H1 (cell line): ENCODE data around the gene AAR2. TPM values are rescaled to one million over a fixed set of nuclear protein-coding genes. Genes with fewer than 3 reads are reported as not detected.

ENCODE experiments used
- CTCF ChIA-PET: fragments of 300-600 bp; sonication (Branson Sonifier 250); formaldehyde crosslinking; loops from one replicate; lab custom pipeline; 2021; ENCODE audit not compliant: partially characterized antibody; lab: Charles Lee
- POLR2A ChIA-PET: fragments of 300-600 bp; sonication (Branson Sonifier 250); formaldehyde crosslinking; loops from one replicate; lab custom pipeline; 2021; ENCODE audit warnings: inconsistent platforms; ENCODE audit not compliant: partially characterized antibody; lab: Charles Lee
- DNase-seq, 2 experiments: peaks; one replicate each; pipeline versions ENCODE4 v3.0.0 to v3.0.0-alpha.2; 2010 to 2022; ENCODE audit warnings: low spot score in 2 of 2, low read depth in 1 of 2, mixed read lengths in 1 of 2
- FAIRE-seq: peaks from 2 replicates; lab custom pipeline; 2011; peaks lifted over from hg19 to GRCh38; lab: Jason Lieb, UNC
- H2AFZ ChIP-seq: 2 replicates; pipeline ENCODE4 v1.8.1; 2012; ENCODE audit warnings: low read length, inconsistent platforms
- H2AK5ac ChIP-seq: 2 replicates; pipeline ENCODE4 v1.6.1; 2013; ENCODE audit warnings: low read depth, low read length
- H2BK120ac ChIP-seq: replicated peaks from 2 replicates; pipeline ENCODE3; 2013; ENCODE audit warnings: low read depth, low read length, inconsistent platforms
- H2BK12ac ChIP-seq: 2 replicates; pipeline ENCODE4 v1.6.1; 2013; ENCODE audit warnings: low read depth, low read length
- H2BK15ac ChIP-seq: 2 replicates; pipeline ENCODE4 v1.6.1; 2013; ENCODE audit warnings: low read length
- H2BK20ac ChIP-seq: 2 replicates; pipeline ENCODE4 v1.6.1; 2013; ENCODE audit warnings: low read length
- H2BK5ac ChIP-seq: 2 replicates; pipeline ENCODE4 v1.6.1; 2013; ENCODE audit warnings: low read depth, low read length
- H3K14ac ChIP-seq: 2 replicates; pipeline ENCODE4 v1.6.1; 2013; ENCODE audit warnings: inconsistent platforms; ENCODE audit not compliant: insufficient read length
- H3K18ac ChIP-seq: 2 replicates; pipeline ENCODE4 v1.6.1; 2013; ENCODE audit warnings: low read length; ENCODE audit errors: extremely low read depth
- H3K23ac ChIP-seq: 2 replicates; pipeline ENCODE4 v1.6.1; 2013; ENCODE audit warnings: inconsistent platforms; ENCODE audit not compliant: insufficient read length
- H3K23me2 ChIP-seq: 2 replicates; pipeline ENCODE4 v1.6.1; 2013; ENCODE audit warnings: low read depth, low read length
- H3K27ac ChIP-seq: 2 replicates; pipeline ENCODE4 v1.6.1; 2011; ENCODE audit warnings: low read depth, low read length, inconsistent platforms
- H3K27me3 ChIP-seq, 4 experiments: replicated peaks in 1 of 4; 1 replicate in 1 of 4; 2 replicates in 3 of 4; pipeline versions ENCODE4 v1.6.1 to v1.8.1; 2011 to 2013; ENCODE audit warnings: low read length in 3 of 4, mild to moderate bottlenecking in 3 of 4, inconsistent platforms in 2 of 4, mixed read lengths in 2 of 4, moderate library complexity in 1 of 4; ENCODE audit not compliant: control insufficient read depth in 3 of 4, insufficient read depth in 3 of 4; ENCODE audit errors: extremely low read depth in 1 of 4
- H3K36me3 ChIP-seq, 4 experiments: 2 replicates each; pipeline versions ENCODE4 v1.6.1 to v1.8.1; 2011 to 2013; ENCODE audit warnings: mild to moderate bottlenecking in 4 of 4, low read length in 3 of 4, moderate library complexity in 2 of 4, control low read depth in 1 of 4, inconsistent platforms in 1 of 4; ENCODE audit not compliant: insufficient read depth in 4 of 4, control insufficient read depth in 2 of 4
- H3K4ac ChIP-seq: replicated peaks from 2 replicates; pipeline ENCODE3; 2013; ENCODE audit warnings: low read length, low read depth, mixed read lengths, inconsistent platforms; ENCODE audit not compliant: insufficient read length
- H3K4me1 ChIP-seq, 4 experiments: replicated peaks in 1 of 4; 1 replicate in 1 of 4; 2 replicates in 3 of 4; pipeline versions ENCODE4 v1.6.1 to v1.8.1; 2011 to 2013; ENCODE audit warnings: low read length in 3 of 4, inconsistent platforms in 2 of 4, mixed read lengths in 1 of 4; ENCODE audit not compliant: insufficient read depth in 4 of 4, control insufficient read depth in 3 of 4
- H3K4me2 ChIP-seq, 2 experiments: 2 replicates each; pipeline versions ENCODE4 v1.6.1 to v1.8.1; 2011 to 2013; ENCODE audit warnings: low read depth in 2 of 2, low read length in 2 of 2, control low read depth in 1 of 2, inconsistent platforms in 1 of 2, mild to moderate bottlenecking in 1 of 2; ENCODE audit not compliant: insufficient read depth in 1 of 2
- H3K4me3 ChIP-seq, 4 experiments: fragments of 200-600, 300-600 bp in 1 of 4; sonication (generic), shearing (Covaris generic), sonication (Bioruptor Twin) in 1 of 4; 2 replicates each; pipeline versions ENCODE4 v1.5.1 to v1.8.1; 2011 to 2016; ENCODE audit warnings: low read length in 4 of 4, low read depth in 3 of 4, control low read depth in 2 of 4, inconsistent platforms in 2 of 4, mild to moderate bottlenecking in 2 of 4, mixed read lengths in 1 of 4, moderate library complexity in 1 of 4; ENCODE audit not compliant: insufficient read depth in 2 of 4; ENCODE audit errors: extremely low read depth in 1 of 4
- H3K56ac ChIP-seq: replicated peaks from 2 replicates; pipeline ENCODE3; 2013; ENCODE audit warnings: low read depth, mild to moderate bottlenecking, mixed read lengths, low read length, inconsistent platforms; ENCODE audit not compliant: insufficient read length
- H3K79me1 ChIP-seq: 2 replicates; pipeline ENCODE4 v1.6.1; 2013; ENCODE audit warnings: low read depth, low read length, control low read depth
- H3K79me2 ChIP-seq, 2 experiments: 2 replicates each; pipeline versions ENCODE4 v1.6.1 to v1.8.1; 2012 to 2013; ENCODE audit warnings: low read length in 2 of 2, mild to moderate bottlenecking in 2 of 2, inconsistent platforms in 1 of 2; ENCODE audit not compliant: insufficient read depth in 2 of 2, control insufficient read depth in 1 of 2
- H3K9ac ChIP-seq, 4 experiments: replicated peaks in 1 of 4; 1 replicate in 1 of 4; 2 replicates in 3 of 4; pipeline versions ENCODE4 v1.6.1 to v1.8.1; 2011 to 2013; ENCODE audit warnings: low read depth in 3 of 4, low read length in 3 of 4, control low read depth in 2 of 4, mild to moderate bottlenecking in 2 of 4, moderate library complexity in 2 of 4, inconsistent platforms in 1 of 4; ENCODE audit errors: extremely low read depth in 1 of 4
- H3K9me3 ChIP-seq, 2 experiments: 2 replicates each; pipeline versions ENCODE4 v1.6.1 to v1.8.1; 2012 to 2013; ENCODE audit warnings: mild to moderate bottlenecking in 2 of 2, moderate library complexity in 2 of 2, control low read depth in 1 of 2, inconsistent platforms in 1 of 2, low read depth in 1 of 2, low read length in 1 of 2, mixed read lengths in 1 of 2; ENCODE audit not compliant: insufficient read depth in 2 of 2
- H4K20me1 ChIP-seq, 2 experiments: replicated peaks in 1 of 2; 2 replicates each; pipeline versions ENCODE3 to v1.8.1; 2011 to 2013; ENCODE audit warnings: inconsistent platforms in 2 of 2, low read length in 2 of 2, mild to moderate bottlenecking in 1 of 2; ENCODE audit not compliant: insufficient read depth in 2 of 2, control insufficient read depth in 1 of 2
- H4K5ac ChIP-seq: 2 replicates; pipeline ENCODE4 v1.6.1; 2013; ENCODE audit warnings: low read length, low read depth, mixed read lengths, inconsistent platforms; ENCODE audit not compliant: insufficient read length
- H4K8ac ChIP-seq: 2 replicates; pipeline ENCODE4 v1.8.0; 2013; ENCODE audit warnings: mild to moderate bottlenecking, moderate library complexity, low read length, inconsistent platforms; ENCODE audit not compliant: insufficient read depth; ENCODE audit errors: extremely low read depth
- H4K91ac ChIP-seq: replicated peaks from 2 replicates; pipeline ENCODE3; 2013; ENCODE audit warnings: low read length, mixed read lengths, inconsistent platforms; ENCODE audit not compliant: insufficient read length
- BACH1 ChIP-seq: IDR thresholded peaks from 2 replicates; pipeline ENCODE4 v1.6.1; 2012; ENCODE audit warnings: low read length, improper control_type of control experiment
- CBX5 ChIP-seq: fragments of 300-800, 300-1000 bp; sonication (generic); IDR thresholded peaks from 2 replicates; pipeline ENCODE4 v1.7.1; 2016; ENCODE audit warnings: antibody characterized with exemption, low read length, low read depth
- CEBPB ChIP-seq: IDR thresholded peaks from 2 replicates; pipeline ENCODE4 v1.6.1; 2012; ENCODE audit warnings: low read depth, low read length
- HDAC6 ChIP-seq: IDR thresholded peaks from one replicate; pipeline ENCODE4 v1.7.1; 2012; ENCODE audit warnings: low read depth, mild to moderate bottlenecking, inconsistent platforms, low read length, moderate library complexity
- RBBP5 ChIP-seq: IDR thresholded peaks from 2 replicates; pipeline ENCODE4 v1.7.1; 2012; ENCODE audit warnings: low read depth, mild to moderate bottlenecking, inconsistent platforms, low read length, moderate library complexity, borderline replicate concordance
- RFX5 ChIP-seq: IDR thresholded peaks from 2 replicates; pipeline ENCODE4 v1.6.1; 2011; ENCODE audit warnings: low read depth, low read length, improper control_type of control experiment, borderline replicate concordance
- SP4 ChIP-seq: IDR thresholded peaks from 2 replicates; pipeline ENCODE4 v1.6.1; 2012; ENCODE audit warnings: low read length, inconsistent platforms
- WGBS, 2 experiments: shearing (Covaris generic) in 1 of 2; methylation state at CpG; one replicate each; pipeline versions ENCODE4 v1.1.6 to v1.1.7; 2013 to 2015; ENCODE audit warnings: low lambda C conversion rate in 2 of 2, mixed read lengths in 2 of 2, inconsistent platforms in 1 of 2, low coverage in 1 of 2, missing lambda C conversion rate in 1 of 2; ENCODE audit not compliant: insufficient replicate concordance in 2 of 2, insufficient coverage in 1 of 2, insufficient read length in 1 of 2; ENCODE audit errors: extremely low coverage in 1 of 2, missing lambda C conversion rate in 1 of 2; 5-methylcytosine and 5-hydroxymethylcytosine counted together
- polyA plus RNA-seq, 7 experiments: library from polyadenylated mRNA; depleted of rRNA in 3 of 7; stranded (reverse) in 5 of 7; unstranded in 2 of 7; fragments of >200 nt in 5 of 7; fragments of 200-250 nt in 2 of 7; gene quantifications; 1 replicate in 5 of 7; 2 replicates in 1 of 7; 4 replicates in 1 of 7; pipeline versions ENCODE4 v1.2.1 to v1.2.3, GENCODE V29; 2011 to 2013; ENCODE audit warnings: missing spikeins in 2 of 7, mixed read lengths in 2 of 7
- total RNA-seq: library from RNA; stranded (reverse); fragmentation: NEBNext Ultra II Directional; extraction: Animal tissue kit (Norgen Biotek cat#: 25700); gene quantifications from 2 replicates; pipeline ENCODE4 v1.2.1, GENCODE V29; 2021

Gene AAR2
- total and polyA plus RNA-seq, 2 of the 8 experiments (the other 6 are each of a cell fraction or from before 2014, with no cell fraction given): 25.5 to 36.1 TPM

DNA sequence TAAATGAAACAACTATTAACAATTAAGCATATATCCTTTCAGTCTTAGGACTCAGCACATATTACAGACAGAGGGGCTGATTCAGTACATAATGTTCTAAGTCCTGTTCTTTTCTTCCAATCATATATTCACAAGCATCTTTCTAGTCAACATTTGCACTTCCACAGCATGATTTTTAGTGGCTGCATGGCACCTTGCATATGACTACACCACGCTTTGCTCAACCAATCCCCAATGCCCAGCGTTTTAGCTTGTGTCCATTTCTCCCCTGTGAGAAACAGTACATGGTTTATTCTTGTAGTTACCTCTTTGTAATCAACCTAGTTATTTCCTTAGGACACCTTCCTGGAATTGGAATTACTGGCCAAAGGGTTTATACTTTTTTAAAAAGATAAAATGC is 33.2 kb downstream of the AAR2 start:
- Histone ChIP-seq H2AFZ (no peak overlapping the region), H3K4me3 (no peak overlapping the region), H3K79me1 (no peaks in the 10 kb centered on the region), H2BK12ac (no peak overlapping the region), H3K56ac (no peak overlapping the region), H3K27me3 (no peaks in the 10 kb centered on the region), H3K23ac (no peak overlapping the region), H2AK5ac (no peak overlapping the region), H3K14ac (no peak overlapping the region), H2BK120ac (no peak overlapping the region), H3K79me2 (no peaks in the 10 kb centered on the region), H3K27ac (no peak overlapping the region), H4K20me1 (no peaks in the 10 kb centered on the region), H3K18ac (no peak overlapping the region), H3K9me3 (no peaks in the 10 kb centered on the region), H3K4me2 (no peak overlapping the region), H3K36me3 (no peaks in the 10 kb centered on the region), H2BK5ac (no peak overlapping the region), H2BK20ac (no peak overlapping the region), H3K4ac (no peak overlapping the region), H4K8ac (no peak overlapping the region), H4K5ac (no peak overlapping the region), H3K9ac (no peak overlapping the region), H4K91ac (no peak overlapping the region), H2BK15ac (no peak overlapping the region), H3K23me2 (no peaks in the 10 kb centered on the region), H3K4me1 (peaks cover 0 to 2% (median 0%) of the 10 kb centered on the region in 4 experiments; a peak in 4 of 7 replicates)
- ChIA-PET CTCF (interaction anchor here (1.7 to 2.6 kb wide), 2 partner anchors 9 to 104 kb away, joined by 6 to 10 read pairs; no protein-coding TSS in a partner anchor), POLR2A (interaction anchor here (0.5 kb wide), 1 partner anchor 14 kb away, joined by 3 read pairs; no protein-coding TSS in a partner anchor)
- DNase-seq: no peak
- no peak for FAIRE-seq
- TF ChIP-seq RBBP5 (no peak), SP4 (no peak), BACH1 (no peak), HDAC6 (no peak), RFX5 (no peak), CEBPB (no peak), CBX5 (no peak)
- 95% methylated on average over 2 of the region's 2 CpGs; no CpG with 5 or more reads in 1 of the 2 experiments for WGBS, 2 experiments
